ENCODE results near the gene CEP112. TPM values are rescaled to one million over a fixed set of nuclear protein-coding genes. Genes with fewer than 3 reads are reported as not detected.

The CEP112 gene
- total and polyA plus RNA-seq, 3 donors from 2014 or later: 50.2 to 107 (median 78.8) TPM

DNA sequence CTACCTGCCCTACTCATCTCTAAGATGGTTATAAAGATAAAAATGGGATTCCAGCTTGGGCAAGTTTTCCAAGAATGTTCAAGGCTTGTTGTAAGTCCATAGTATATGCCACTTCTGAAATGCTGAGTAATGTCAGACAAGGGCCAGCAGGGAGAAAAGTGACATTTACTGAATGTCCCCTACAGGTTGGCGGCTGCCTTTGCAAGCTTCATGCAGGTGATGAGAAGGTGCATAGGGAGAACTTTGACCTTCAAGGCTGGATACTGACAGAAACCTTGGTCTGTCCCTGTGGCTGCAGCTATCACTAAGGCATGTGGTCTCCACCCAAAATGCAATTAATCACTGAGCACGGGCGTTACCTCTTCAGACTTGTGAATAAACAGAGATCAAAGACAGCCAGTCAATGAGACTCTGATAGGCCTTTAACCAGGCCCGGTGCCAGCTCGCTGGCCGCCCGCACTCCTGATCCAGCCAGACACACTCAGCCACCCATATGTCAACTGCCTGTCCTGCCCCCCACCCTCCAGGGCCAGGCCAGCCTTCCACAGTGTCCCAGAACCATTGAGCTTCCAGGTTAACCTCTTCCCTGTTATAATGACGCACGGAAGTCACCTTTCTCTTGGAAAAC, 603.6 kb downstream of the CEP112 start:
- TF ChIP-seq POLR2A (IDR thresholded peaks at IDR 0.05) (no peak), CTCF (IDR thresholded peaks at IDR 0.05) (no peak)
- Histone ChIP-seq H3K36me3 (ENCODE audit: low read depth, missing control alignments) (no peaks in the 10 kb centered on the region), H3K9me3 (no peaks in the 10 kb centered on the region), H3K4me3 (no peak overlapping the region), H3K27ac (no peak overlapping the region), H3K4me1 (no peaks in the 10 kb centered on the region), H3K27me3 (no peaks in the 10 kb centered on the region)
- intact Hi-C loops (cut with DNase I; ENCODE audit: low total_unique reads): no loop called here
- no peak for DNase-seq
- WGBS, 2 donors: 75 to 84% methylated on average over 8 to 9 of the region's 9 CpGs

DNA sequence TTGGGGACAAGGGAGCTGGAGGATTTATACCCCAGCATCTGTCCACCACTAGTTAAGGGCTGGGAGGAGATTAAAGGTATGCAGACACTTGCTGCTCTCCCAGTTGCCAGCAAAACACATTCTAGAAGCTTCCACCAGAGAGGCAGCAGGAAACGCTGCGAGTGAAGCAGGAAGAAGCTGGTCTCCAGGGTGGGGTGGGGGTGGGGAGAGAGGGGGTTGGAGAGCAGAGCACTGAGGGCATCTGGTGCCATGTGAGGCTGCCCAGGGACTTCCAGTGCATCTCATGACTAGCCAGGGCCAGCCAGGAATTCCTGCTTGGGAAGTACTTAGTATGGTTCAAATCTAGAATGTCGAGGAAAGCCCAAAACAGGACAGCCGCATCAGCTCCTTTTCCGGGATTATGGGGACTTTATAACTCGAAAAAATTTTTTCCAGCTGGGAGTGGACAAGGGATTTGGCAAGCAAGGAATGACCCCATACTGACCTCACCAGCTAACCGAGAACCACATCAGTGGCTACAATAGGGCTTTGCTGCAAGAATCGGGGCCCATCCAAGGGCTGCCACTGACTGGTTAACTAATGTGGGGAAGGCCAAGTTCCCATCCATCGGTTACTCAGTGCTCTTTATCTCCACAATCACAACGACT, 604.3 kb downstream of the CEP112 start:
- TF ChIP-seq CTCF (IDR thresholded peaks at IDR 0.05): no peak
- TF ChIP-seq POLR2A (IDR thresholded peaks at IDR 0.05): no peak
- Histone ChIP-seq H3K36me3 (ENCODE audit: low read depth, missing control alignments) (no peaks in the 10 kb centered on the region), H3K27ac (no peak overlapping the region), H3K9me3 (no peaks in the 10 kb centered on the region), H3K4me3 (no peak overlapping the region), H3K27me3 (no peaks in the 10 kb centered on the region), H3K4me1 (no peaks in the 10 kb centered on the region)
- no peak for DNase-seq
- intact Hi-C loops (cut with DNase I; ENCODE audit: low total_unique reads): no loop called here
- 69 to 84% methylated on average over 10 of the region's 10 CpGs for WGBS, 2 donors

DNA sequence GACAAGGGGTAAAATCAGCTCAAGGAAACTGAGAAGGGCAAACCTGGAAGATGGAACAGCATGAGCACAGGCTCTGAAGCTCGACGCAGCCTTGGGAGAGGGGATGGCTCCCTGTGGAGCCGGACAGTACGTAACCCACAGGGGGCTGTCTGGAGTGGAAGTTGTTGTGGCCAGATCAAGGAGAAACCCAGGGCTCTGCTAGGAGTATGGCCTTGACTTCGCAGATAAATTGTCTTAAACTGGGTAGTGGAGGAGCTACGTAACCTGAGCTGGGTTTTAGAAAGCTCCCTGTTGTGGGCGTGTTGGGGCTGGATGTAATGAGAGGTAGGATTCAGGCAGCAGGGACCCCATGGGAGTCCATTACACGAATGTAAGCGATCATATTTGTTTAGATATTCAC, 605.0 kb downstream of the CEP112 start:
- Histone ChIP-seq H3K9me3 (no peaks in the 10 kb centered on the region), H3K4me3 (no peak overlapping the region), H3K36me3 (ENCODE audit: low read depth, missing control alignments) (no peaks in the 10 kb centered on the region), H3K27me3 (no peaks in the 10 kb centered on the region), H3K4me1 (no peaks in the 10 kb centered on the region), H3K27ac (no peak overlapping the region)
- intact Hi-C loops (cut with DNase I; ENCODE audit: low total_unique reads): no loop called here
- DNase-seq: no peak
- 59 to 75% methylated on average over 9 of the region's 9 CpGs for WGBS, 2 donors
- TF ChIP-seq POLR2A (IDR thresholded peaks at IDR 0.05): no peak
- TF ChIP-seq CTCF (IDR thresholded peaks at IDR 0.05): no peak

Other genes starting within 250 kb of the CEP112 start
- gene APOH, start 37.3 kb upstream of the CEP112 start, total RNA-seq: under 1 TPM; 0.63 to 0.74 TPM
- 1.2 TPM for gene APOH, start 37.3 kb upstream of the CEP112 start, polyA plus RNA-seq (ENCODE audit: insufficient read depth, low read depth, low replicate concordance)
- 10 to 100 TPM; 15.4 to 22.9 TPM for gene PRKCA, start 110.5 kb upstream of the CEP112 start, total RNA-seq
- gene PRKCA, start 110.5 kb upstream of the CEP112 start, polyA plus RNA-seq (ENCODE audit: insufficient read depth, low read depth, low replicate concordance): 6.8 TPM

Measured in testis (tissue), 3 donors.